GM19025 (cell line): ENCODE measurements around the gene ZMIZ2.
"Not testable (repeated sequence)": the region's sequence is repeated elsewhere in the genome, so short reads cannot be mapped to it uniquely, and the experiment has no call there.

Experiments used
- ATAC-seq: cut with Tn5 transposase; IDR thresholded peaks from one replicate; pipeline ENCODE4 v1.9.1; 2021; ENCODE audit warnings: mild to moderate bottlenecking, low read depth, moderate library complexity; ENCODE audit not compliant: unreplicated experiment

ZMIZ2 gene, protein sequence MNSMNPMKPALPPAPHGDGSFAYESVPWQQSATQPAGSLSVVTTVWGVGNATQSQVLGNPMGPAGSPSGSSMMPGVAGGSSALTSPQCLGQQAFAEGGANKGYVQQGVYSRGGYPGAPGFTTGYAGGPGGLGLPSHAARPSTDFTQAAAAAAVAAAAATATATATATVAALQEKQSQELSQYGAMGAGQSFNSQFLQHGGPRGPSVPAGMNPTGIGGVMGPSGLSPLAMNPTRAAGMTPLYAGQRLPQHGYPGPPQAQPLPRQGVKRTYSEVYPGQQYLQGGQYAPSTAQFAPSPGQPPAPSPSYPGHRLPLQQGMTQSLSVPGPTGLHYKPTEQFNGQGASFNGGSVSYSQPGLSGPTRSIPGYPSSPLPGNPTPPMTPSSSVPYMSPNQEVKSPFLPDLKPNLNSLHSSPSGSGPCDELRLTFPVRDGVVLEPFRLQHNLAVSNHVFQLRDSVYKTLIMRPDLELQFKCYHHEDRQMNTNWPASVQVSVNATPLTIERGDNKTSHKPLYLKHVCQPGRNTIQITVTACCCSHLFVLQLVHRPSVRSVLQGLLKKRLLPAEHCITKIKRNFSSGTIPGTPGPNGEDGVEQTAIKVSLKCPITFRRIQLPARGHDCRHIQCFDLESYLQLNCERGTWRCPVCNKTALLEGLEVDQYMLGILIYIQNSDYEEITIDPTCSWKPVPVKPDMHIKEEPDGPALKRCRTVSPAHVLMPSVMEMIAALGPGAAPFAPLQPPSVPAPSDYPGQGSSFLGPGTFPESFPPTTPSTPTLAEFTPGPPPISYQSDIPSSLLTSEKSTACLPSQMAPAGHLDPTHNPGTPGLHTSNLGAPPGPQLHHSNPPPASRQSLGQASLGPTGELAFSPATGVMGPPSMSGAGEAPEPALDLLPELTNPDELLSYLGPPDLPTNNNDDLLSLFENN

DNA sequence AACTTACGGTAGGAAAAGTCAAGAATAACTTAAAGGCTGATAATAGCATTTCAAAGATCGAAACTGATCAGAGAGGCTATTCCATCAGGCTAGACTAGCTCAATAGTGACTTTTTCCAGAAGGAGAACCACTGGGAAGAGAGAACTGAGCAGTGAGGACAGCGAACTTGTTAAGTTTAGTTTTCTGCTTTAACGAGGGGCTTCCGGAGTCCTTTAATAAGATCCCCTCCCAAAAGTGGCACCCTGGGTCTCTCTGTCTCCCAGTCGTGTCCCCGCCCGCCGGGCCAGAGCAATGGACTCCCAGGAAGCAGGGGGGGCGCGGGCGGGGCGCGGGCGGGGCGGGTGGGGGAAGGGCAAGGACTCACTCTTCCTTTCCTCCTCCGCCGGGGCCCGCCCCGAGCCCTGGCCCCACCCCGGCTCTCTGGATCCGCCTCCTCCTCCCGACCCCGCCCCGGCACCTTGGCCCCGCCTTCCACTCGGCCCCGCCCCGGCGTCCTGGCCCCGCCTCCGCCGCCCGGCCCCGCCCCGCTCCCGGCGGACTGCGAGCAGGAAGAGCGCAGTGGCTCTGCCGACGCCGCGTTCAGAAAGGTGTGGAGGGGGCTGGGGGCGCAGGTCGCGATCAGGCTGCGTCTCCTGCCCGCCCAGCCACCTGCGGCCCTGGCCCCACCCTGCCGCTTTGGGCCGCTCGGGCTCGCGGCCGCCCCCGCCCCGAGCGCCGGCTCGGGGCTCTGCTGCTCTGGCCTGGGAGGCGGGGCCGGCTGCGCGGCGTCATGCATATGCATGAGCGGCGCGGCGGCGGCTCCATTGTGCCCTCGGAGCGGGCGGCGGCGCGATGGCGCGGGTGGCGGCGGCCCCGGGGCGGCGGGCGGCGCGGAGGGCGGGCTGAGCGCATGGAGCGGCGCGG, at the start of gene ZMIZ2:
ZMIZ2 (plus strand) TSS at position 803 of the 903 bp plus-strand sequence. CDS start 7,403 bp downstream, outside the sequence.
- peak; percentile 64 for ATAC-seq

DNA sequence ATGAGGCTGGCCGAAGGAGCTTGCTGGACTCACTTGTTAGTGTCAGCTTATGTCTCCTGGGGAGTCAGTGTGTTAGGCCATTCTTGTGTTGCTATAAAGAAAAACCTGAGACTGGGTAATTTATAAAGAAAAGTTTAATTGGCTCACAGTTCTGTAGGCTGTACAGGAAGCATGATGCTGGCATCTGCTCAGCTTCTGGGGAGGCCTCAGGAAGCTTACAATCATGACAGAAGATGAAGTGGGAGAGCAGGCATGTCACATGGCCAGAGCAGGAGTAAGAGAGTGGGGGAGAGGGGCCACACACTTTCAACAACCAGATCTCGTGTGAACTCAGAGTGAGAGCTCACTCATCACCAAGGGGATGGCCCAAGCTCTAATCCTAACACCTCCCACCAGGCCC, 49.0 kb upstream of the ZMIZ2 start:
- not testable (repeated sequence) for ATAC-seq

DNA sequence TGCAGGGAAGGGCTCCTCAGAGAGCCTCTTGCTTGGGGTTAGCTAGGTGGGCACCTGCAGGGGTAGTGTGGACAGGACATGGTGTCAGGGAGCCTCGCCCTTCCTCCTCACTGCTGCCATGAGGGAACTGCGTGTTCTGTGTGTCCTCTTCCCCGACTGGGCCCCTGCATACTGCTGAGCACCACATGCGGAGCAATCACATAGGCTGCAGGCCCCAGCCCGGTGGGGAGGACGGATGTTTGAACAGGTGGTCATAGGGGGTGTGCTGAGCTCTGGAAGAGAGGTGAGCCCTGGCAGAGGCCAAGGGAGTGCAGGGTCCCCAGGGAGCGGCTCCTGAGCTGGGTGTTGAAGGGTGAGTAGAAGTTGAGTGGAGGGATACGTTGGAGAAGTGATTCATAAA, 48.3 kb upstream of the ZMIZ2 start:
- no peak for ATAC-seq

DNA sequence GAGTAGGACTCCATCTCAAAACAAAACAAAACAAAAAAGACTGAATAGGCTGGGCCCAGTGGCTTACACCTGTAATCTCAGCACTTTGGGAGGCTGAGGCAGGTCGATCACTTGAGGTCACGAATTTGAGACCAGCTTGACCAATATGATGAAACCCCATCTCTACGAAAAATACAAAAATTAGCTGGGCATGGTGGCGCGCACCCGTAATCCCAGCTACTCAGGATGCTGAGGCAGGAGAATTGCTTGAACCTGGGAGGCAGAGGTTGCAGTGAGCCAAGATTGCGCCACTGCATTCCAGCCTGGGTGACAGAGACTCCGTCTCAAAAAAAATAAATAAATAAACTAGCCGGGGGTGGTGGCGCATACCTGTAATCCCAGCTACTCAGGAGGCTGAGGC, 45.3 kb upstream of the ZMIZ2 start:
- ATAC-seq, result not testable (repeated sequence)

DNA sequence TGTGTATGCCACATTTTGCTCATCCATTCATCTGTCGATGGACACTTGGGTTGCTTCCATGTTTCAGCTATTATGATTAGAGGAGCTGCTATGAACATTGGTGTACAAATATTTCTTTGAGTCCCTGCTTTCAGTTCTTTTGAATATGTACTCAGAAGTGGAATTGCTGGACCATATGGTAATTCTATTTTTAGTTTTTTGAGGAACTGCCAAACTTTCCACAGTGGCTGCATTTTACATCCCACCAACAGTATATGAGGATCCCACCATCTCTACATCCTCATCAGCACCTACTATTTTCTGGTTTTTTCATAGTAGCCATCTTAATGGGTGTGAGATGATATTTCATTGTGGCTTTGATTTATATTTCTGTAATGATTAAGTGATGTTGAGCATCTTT, 44.7 kb upstream of the ZMIZ2 start:
- no peak for ATAC-seq

DNA sequence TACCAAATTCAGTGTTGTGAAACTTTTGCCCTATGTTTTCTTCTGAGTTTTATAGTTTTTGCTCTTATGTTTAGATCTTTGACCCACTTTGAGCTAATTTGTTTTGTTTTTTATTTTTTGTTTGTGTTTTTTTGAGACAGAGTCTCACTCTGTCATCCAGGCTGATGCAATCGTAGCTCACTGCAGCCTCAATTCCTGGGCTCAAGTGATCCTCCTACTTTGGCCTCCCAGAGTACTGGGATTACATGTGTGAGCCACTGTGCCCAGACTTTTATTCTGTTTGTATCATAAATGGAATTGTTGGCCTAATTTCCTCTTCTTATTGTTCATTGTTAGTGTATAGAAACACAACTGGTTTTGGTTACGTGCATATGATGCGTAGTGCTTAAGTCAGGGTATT, 43.2 kb upstream of the ZMIZ2 start:
- no peak for ATAC-seq

DNA sequence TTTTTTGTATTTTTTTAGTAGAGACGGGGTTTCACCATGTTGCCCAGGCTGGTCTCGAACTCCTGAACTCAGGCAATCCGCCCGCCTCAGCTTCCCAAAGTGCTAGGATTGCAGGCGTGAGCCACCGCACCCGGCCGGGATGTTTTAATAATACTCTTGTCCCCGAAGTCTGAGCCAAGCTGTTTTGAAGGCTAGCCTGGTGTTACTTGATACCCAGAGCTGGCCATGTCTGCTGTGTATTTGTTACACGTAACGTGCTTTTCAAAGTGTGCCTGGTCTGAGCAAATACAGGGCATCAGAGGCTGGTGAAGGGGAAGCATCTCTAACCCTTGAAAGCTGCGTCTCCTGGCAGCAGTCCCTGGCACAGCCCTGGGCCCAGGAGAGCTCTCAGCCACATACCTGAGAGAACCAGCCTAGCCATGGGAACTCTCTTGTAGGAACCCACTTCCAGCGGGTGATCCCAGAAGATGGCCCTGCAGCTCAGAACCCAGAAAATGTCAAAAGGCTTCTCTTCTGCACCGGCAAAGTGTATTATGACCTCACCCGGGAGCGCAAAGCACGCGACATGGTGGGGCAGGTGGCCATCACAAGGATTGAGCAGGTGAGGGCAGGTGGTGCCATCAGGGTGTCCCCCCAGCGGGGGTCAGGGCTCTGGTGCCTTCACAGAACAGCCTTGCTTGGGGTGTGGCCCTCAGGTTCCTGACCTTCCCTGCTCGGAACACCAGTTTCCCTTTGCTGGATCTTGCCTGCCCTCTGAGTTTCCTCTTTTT, 41.7 kb upstream of the ZMIZ2 start:
- ATAC-seq, result no peak

DNA sequence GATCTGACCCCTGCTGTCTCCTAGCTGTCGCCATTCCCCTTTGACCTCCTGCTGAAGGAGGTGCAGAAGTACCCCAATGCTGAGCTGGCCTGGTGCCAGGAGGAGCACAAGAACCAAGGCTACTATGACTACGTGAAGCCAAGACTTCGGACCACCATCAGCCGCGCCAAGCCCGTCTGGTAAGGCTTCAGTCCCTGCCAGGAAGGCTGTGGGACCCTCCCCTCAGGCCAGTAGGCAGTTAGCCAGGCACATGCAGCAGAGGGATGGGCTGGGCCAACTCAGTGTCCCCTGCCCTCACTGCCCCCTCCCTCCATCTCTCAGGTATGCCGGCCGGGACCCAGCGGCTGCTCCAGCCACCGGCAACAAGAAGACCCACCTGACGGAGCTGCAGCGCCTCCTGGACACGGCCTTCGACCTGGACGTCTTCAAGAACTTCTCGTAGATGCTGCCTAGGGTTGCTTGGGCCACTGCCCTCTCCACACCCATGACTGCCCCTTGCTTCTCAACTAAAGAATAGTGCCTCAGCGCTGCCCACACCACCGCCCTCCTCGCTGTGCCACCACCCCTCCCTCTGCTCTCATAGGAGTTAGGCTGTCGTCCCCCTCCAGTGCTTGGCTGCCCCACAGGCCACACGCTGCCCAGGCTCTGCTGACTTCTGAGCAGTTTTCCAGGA, 41.0 kb upstream of the ZMIZ2 start:
- ATAC-seq, result no peak

DNA sequence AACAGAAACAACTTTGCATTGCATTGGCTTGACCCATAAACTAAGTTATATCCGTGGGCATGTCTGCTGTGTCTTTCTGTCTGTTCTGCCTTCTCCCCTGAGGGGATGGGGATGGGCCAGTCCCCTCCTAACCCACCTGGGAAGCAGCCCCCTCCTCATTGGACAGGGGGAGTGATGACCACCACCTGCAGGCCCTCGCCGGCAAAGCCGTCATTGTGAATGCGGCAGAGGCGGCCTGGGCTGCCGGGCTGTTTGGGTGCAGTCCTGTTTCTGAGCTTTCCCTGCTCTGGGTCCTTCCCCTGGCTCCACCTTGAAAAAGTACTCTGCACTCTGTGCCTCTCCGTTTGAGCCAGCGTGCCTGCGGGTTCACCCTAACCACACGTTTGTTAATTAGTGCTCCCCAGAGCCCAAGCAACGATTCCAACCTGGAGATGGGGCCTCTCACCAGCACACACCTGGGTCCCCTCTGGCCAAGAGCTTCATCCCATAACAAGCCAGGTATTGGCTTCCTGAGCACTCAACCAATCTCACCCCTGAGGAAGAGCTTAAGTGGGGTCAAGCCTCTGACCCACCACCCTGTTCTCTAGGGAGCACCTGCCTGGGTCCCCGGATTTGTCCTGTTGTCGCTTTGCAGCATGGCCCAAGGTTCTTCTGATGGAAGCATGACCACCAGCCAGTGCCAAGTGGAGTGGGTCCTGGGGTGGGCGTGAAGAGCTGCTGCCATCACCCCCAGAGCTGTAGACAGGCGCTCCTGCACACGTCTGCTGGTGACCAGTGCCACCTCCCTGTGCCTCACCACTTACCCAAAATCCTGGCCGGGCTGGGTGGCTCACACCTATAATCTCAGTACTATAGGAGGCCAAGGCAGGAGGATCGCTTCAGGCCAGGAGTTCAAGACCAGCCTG, 39.4 kb upstream of the ZMIZ2 start:
- ATAC-seq, result no peak

DNA sequence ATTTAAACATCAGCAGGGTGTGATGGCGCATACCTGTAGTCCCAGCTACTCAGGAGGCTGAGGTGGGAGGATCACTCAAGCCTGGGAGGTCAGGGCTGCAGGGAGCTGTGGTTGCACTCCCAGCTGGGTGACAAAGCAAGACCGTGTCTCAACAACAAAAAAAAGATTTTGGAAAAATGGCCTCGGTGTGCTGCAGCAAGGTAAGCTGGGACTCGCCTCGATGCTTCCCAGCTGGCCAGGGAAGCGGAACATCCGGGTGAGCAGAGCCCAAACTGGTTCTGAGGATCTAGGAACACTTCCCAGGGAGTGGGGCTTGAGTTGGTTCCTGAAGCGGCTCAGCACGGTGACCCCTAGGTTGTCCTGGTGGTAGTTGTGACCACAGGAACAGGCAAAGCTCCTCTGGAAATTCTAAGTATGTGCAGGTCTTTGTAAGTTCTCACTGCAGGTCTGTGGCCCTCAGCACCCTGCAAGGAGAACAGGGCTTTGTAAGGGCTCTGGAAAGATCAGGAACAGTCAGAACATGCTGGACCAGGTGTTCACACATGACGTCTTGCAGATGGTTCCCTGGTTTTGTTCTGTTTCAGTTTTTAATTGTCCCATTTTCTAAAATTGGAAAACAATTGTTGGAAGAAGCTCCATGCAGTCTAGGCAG, 38.6 kb upstream of the ZMIZ2 start:
- no peak for ATAC-seq

DNA sequence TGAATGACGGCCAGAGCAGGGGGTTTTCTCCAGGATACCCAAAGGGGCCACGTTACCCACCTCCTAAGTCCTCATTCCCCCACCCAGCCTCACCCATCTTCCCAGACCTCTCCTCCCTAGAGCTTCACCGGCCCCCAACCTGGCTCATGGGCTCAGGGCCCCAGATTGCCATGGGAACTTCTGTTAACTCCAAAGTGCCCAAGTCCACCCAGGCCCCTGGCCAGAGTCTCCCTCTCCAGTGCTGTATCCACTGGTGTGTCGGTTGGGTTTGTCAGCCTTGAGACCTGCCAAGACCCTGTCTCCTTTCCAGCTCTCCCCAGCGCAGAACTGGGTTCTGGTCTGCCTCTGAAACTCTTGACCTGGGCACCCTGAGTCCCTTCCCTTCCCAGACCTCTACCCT, 37.1 kb upstream of the ZMIZ2 start:
- no peak for ATAC-seq

DNA sequence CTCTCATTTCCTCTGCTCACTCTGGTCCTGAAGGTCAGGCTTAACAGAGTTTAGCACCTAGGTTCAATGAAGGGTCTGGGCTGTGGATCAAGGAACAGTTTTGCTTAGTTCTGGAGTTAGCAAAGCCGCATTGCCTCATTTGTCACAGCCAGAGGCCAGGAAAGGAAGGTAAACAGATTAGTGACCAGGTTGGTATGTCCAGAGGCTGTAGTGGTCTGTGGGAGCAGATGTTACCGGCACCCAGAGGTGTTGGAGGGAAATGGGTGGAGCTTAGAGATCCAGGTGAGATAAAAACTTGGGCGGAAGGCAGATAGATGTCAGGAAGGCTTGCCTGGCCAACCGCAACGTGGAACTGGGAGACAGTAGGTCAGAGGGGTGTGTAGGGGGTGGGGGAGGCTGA, 36.6 kb upstream of the ZMIZ2 start:
- no peak for ATAC-seq

DNA sequence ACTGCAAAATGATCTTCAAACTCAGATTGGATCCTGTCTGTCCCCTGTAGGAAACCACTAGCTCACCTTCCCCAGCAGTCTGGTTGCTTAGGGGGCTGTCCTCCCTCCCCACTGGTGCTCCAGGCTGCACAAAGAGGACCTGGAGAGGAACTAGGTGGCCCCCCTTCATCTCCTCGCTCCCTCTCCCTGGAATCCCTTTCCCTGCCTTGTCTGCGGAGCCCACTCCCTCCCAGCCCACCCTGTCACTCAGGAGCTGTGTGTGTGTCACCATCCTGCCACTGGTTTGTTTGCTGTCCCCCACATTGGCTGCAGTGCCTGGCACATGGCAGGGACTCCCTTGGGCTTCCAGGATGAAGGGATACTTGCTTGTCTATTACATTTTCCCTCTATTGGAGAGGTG, 35.5 kb upstream of the ZMIZ2 start:
- no peak for ATAC-seq

DNA sequence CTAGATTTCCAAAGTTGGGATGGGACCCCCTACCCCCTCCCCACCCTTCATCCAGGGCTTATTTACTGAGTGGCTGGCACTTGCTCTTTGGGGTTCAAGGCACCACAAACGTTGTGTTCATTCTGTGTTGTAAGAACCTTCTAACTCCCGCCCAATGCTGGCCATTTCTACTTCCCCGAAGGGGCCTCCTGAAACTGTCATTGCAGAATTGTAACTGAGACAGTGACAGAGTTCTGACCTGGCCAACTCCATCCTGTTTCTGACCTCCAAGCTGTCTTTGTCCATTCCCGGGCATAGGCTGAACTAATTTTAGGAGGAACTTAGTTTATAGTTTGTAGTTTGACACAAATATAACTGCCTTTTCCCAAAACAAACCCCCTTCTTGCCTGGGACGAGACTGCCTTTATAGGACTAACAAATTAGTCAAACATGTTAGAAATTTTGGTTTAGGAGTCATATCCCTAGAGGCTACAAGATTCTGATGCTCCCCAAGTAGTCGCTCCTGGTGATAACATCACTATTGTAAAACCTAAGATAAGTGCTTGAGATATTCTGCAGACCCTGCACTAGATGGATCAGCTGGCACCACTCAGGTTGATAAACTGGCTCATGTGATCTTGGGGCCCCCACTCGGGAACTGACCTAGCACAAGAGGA, 34.8 kb upstream of the ZMIZ2 start:
- ATAC-seq, result no peak

DNA sequence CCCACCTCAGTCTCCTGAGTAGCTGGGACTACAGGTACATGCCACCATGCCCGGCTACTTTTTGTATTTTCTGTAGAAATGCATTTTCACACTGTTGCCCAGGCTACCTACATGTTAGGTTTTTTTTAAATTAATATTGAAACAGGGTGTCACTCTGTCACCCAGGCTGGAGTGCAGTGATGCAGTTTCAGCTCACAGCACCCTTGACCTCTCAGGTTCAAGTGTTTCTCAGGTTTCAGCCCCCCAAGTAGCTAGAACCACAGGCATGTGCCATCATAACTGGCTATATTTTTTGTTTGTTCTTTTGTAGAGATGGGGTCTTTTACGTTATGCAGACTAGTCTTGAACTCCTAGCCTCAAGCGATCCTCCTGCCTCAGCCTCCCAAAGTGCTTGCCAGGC, 32.4 kb upstream of the ZMIZ2 start:
- no peak for ATAC-seq

DNA sequence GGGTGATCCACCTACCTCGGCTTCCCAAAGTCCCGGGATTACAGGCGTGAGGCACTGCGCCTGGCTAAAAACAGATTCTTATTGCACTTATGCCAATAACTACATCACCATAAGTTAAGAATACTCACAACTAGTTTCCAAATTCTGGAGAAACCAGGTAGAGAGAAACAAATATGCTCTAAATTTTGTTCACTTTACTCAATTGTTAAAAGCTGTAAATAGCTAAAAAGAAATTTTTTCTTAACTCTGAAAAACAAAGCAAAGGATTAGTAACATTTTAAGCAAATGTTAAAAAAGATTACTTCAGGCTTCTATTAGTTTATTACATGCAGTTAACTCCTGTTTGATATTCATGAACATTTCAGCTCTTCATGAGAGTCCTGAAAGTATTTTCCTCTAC, 28.3 kb upstream of the ZMIZ2 start:
- ATAC-seq, result no peak

DNA sequence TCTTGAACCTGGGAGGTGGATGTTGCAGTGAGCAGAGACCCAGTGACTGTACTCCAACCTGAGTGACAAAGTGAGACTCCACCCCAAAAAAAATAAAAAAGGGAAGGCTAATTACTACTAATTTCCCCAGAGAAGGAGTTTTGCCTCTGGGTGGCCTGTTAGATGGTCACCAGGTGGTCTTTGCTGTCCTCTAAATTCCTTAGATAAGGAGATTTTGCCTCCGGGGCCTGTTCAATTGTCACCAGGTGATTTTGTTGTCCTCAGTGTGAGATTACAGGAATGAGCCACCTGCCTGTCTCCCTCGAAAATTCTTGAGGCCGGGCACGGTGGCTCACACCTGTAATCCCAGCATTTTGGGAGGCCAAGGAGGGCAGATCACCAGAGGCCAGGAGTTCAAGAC, 24.4 kb upstream of the ZMIZ2 start:
- ATAC-seq, result no peak
